ENCODE results near the gene SMYD2. TPM values are rescaled to one million over a fixed set of nuclear protein-coding genes. Genes with fewer than 3 reads are reported as not detected.

Gene SMYD2
- total RNA-seq, 4 donors from 2014 or later: 22.7 to 45.1 (median 26.5) TPM

GRCh38 chr1:214361636-214362035 lies 80.7 kb downstream of the SMYD2 start:
- ATAC-seq (ENCODE audit: low FRiP score) (no peak), DNase-seq (ENCODE audit: low spot score) (no peak)
- no peak for TF ChIP-seq CTCF (IDR thresholded peaks at IDR 0.05)

- no peak for DNase-seq (ENCODE audit: low spot score)
- TF ChIP-seq CTCF (IDR thresholded peaks at IDR 0.05): no peak
Observed at GRCh38 chr1:214362188-214362882, 81.4 kb downstream of the SMYD2 start.

DNA sequence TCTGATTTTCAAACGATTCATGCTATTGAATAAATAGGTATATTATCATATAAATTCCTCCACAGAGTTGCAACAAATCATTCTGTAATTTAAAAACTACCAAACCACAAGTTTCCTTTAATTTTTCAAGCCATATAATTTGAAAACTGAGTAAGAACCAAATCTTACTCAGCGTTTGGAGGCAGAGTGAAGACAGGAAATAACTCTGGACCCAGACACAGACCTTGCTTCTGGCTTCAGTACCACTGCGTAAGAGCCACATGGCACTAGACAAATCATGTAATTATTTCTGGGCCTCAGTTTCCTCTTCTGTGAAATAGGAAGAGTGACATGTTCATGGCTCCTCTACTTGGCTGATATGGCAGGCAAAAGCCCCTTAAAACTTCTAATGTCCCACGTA lies 82.4 kb downstream of the SMYD2 start:
- ATAC-seq (ENCODE audit: low FRiP score) (no peak), DNase-seq (ENCODE audit: low spot score) (no peak)
- no peak for TF ChIP-seq CTCF (IDR thresholded peaks at IDR 0.05)

More at GRCh38 chr1:214362188-214362882, 81.4 kb downstream of the SMYD2 start:
- no peak for ATAC-seq (ENCODE audit: low FRiP score)

GRCh38 chr1:214364386-214364785 lies 83.4 kb downstream of the SMYD2 start:
- ATAC-seq (ENCODE audit: low FRiP score) (no peak), DNase-seq (ENCODE audit: low spot score) (no peak)
- TF ChIP-seq CTCF (IDR thresholded peaks at IDR 0.05): no peak

GRCh38 chr1:214364786-214365295 lies 83.9 kb downstream of the SMYD2 start:
- TF ChIP-seq CTCF (IDR thresholded peaks at IDR 0.05): no peak
- DNase-seq (ENCODE audit: low spot score) (no peak), ATAC-seq (ENCODE audit: low FRiP score) (no peak)

DNA sequence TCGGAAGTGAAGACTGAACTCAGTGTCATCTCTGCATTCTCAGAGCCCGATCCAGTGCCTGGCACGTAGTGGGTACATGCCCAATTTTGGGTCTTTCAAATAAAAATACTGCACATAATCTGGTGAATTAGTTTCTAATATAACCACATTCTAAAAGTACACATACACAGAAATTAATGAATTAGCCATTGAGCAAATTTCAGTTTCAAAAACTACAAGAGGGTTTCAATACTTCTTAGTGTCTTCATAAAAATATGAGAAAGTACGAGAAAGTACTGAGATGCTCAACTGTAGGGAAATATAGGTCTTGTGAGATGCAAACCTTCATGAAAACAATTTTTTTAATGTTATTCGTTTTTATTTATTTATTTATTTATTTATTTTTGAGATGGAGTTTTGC lies 86.9 kb downstream of the SMYD2 start:
- TF ChIP-seq CTCF (IDR thresholded peaks at IDR 0.05): no peak
- ATAC-seq (ENCODE audit: low FRiP score) (no peak), DNase-seq (ENCODE audit: low spot score) (no peak)

GRCh38 chr1:214369364-214369763 lies 88.4 kb downstream of the SMYD2 start:
- TF ChIP-seq CTCF (IDR thresholded peaks at IDR 0.05): no peak
- ATAC-seq (ENCODE audit: low FRiP score) (no peak), DNase-seq (ENCODE audit: low spot score) (no peak)

Measured in omental fat pad (tissue), 4 donors.